ENCODE measurements around the gene AFF3. TPM values are rescaled to one million over a fixed set of nuclear protein-coding genes. Genes with fewer than 3 reads are reported as not detected.

AFF3 gene
- total RNA-seq, 1 experiment from 2014 or later, result 0.61 TPM

- RAD21 ChIA-PET (ENCODE audit: low non-redundant PET in 1 of 2, low total read pairs in 2 of 2, uncharacterized antibody in 2 of 2, unreplicated experiment in 2 of 2), result no interaction called here
- intact Hi-C loops (cut with micrococcal nuclease), result no loop called here
- no peak overlapping the region for H3K27ac ChIP-seq (ENCODE audit: low read depth, low read length)
- H3K9ac ChIP-seq (ENCODE audit: low read length), result no peak overlapping the region
- no peak overlapping the region for H2AFZ ChIP-seq (ENCODE audit: low read depth, low read length, poor library complexity, severe bottlenecking)
- no peak overlapping the region for H3K4me2 ChIP-seq (ENCODE audit: low read length)
- TF ChIP-seq ATF3 (IDR thresholded peaks at IDR 0.05), result no peak
- no peak for TF ChIP-seq CEBPB (IDR thresholded peaks at IDR 0.05; ENCODE audit: low read depth)
- TF ChIP-seq ZFX (IDR thresholded peaks at IDR 0.05), result no peak
- TF ChIP-seq REST (IDR thresholded peaks at IDR 0.05; ENCODE audit: low read depth), result no peak
- TF ChIP-seq YY1 (IDR thresholded peaks at IDR 0.05; ENCODE audit: extremely low read depth, insufficient replicate concordance, low read depth, low read length), result no peak
- no peak for TF ChIP-seq EZH2 (IDR thresholded peaks at IDR 0.05)
- no peak for TF ChIP-seq SRF (IDR thresholded peaks at IDR 0.05; ENCODE audit: low read depth)
- ATAC-seq (no peak), DNase-seq (ENCODE audit: low read depth, low spot score) (no peak)
- no peaks in the 10 kb centered on the region for H3K9me2 ChIP-seq (ENCODE audit: insufficient read depth)
- H3K4me1 ChIP-seq (ENCODE audit: control insufficient read depth in 1 of 2, insufficient read depth in 2 of 2, low read length in 2 of 2), result no peaks in the 10 kb centered on the region
- no peaks in the 10 kb centered on the region for H3K36me3 ChIP-seq (ENCODE audit: control insufficient read depth in 1 of 2, insufficient read depth in 2 of 2, low read length in 2 of 2)
- H3K27me3 ChIP-seq (ENCODE audit: insufficient read depth, low read length), result peaks cover 75% of the 10 kb centered on the region
- H3K9me3 ChIP-seq (ENCODE audit: control insufficient read depth in 1 of 2, insufficient read depth in 1 of 2, low read depth in 1 of 2, low read length in 2 of 2), result no peaks in the 10 kb centered on the region
- CTCF ChIA-PET, result no interaction called here
- POLR2A ChIA-PET, result no interaction called here
- BruUV-seq (replicated peaks), result no TSS peak
- H4K20me1 ChIP-seq (ENCODE audit: insufficient read depth), result no peaks in the 10 kb centered on the region
- H3K4me3 ChIP-seq (replicated peaks in 1 of 2; ENCODE audit: low read depth in 1 of 2, low read length in 2 of 2), result no peak overlapping the region
- H3K79me2 ChIP-seq (ENCODE audit: insufficient read depth, low read length), result no peaks in the 10 kb centered on the region
These were observed 281.5 kb downstream of the AFF3 start for GRCh38 chr2:99860720-99861375.

Measured in HCT116 (cell line).